Mucosa of descending colon (tissue), 3 donors: ENCODE results near the gene RPS24. TPM values are rescaled to one million over a fixed set of nuclear protein-coding genes. Genes with fewer than 3 reads are reported as not detected.
"Not testable (repeated sequence)": the region's sequence is repeated elsewhere in the genome, so short reads cannot be mapped to it uniquely, and the experiment has no call there.

Experiments used
- ATAC-seq: fragments of 200-7000 bp; cut with Tn5 transposase; one replicate; pipeline ENCODE4 v1.9.1; 2020; ENCODE audit warnings: mild to moderate bottlenecking, moderate library complexity
- DNase-seq, 3 donors: peaks; one replicate each; pipeline ENCODE4 v3.0.0-alpha.2; 2020
- H3K36me3 ChIP-seq: fragments of 200-600 bp; one replicate; pipeline ENCODE4 v1.8.0; 2021; ENCODE audit warnings: low read depth, mild to moderate bottlenecking
- H3K4me1 ChIP-seq: fragments of 200-600 bp; one replicate; pipeline ENCODE4 v1.8.0; 2021; ENCODE audit warnings: low read depth, mild to moderate bottlenecking
- H3K4me3 ChIP-seq: fragments of 200-600 bp; one replicate; pipeline ENCODE4 v1.8.0; 2021; ENCODE audit warnings: mild to moderate bottlenecking
- H3K9me3 ChIP-seq: fragments of 200-600 bp; one replicate; pipeline ENCODE4 v1.8.0; 2021; ENCODE audit warnings: mild to moderate bottlenecking
- CTCF ChIP-seq: fragments of 200-600 bp; IDR thresholded peaks from one replicate; pipeline ENCODE4 v1.8.0; 2022; ENCODE audit warnings: antibody characterized with exemption, mild to moderate bottlenecking
- intact Hi-C, 2 donors: fragments of 100-400 bp; cut with DNase I in 1 of 2; cut with micrococcal nuclease in 1 of 2; formaldehyde crosslinking; loops; one replicate each; pipeline versions ENCODE4 v1.11.0 to v1.11.1; 2022; cut with DNase I, micrococcal nuclease
- total RNA-seq, 3 donors: library from RNA; stranded (reverse); fragmentation: NEBNext Ultra II Directional in 2 of 3; extraction: Animal tissue kit (Norgen Biotek cat#: 25700) in 2 of 3; gene quantifications; one replicate each; pipeline versions ENCODE4 v1.2.1 to v1.2.4, GENCODE V29; 2021 to 2023
- donor health status: DM: no; HTN: no; CAD: no; lungs with moderate emphysema.
- donor health status: DM: no; HTN: no; CAD: no.
- donor health status: DM: no; HTN: yes; CAD: no.

RPS24 gene
- total RNA-seq, 3 donors from 2014 or later = 1,117 to 1,284 (median 1,155) TPM

GRCh38 chr10:77993620-77994019 lies 40.0 kb upstream of the RPS24 start:
- no peak for DNase-seq

GRCh38 chr10:77998780-77999179 lies 34.9 kb upstream of the RPS24 start:
- H3K4me3 ChIP-seq, H3K9me3 ChIP-seq, H3K4me1 ChIP-seq, DNase-seq, ATAC-seq, intact Hi-C loops: not testable (repeated sequence)
- peaks cover 16% of the 10 kb centered on the region for H3K36me3 ChIP-seq

More at GRCh38 chr10:77993620-77994019, 40.0 kb upstream of the RPS24 start:
- intact Hi-C loops = no loop called here
- no peak for TF ChIP-seq CTCF
- no peaks in the 10 kb centered on the region for H3K9me3 ChIP-seq
- H3K36me3 ChIP-seq = no peaks in the 10 kb centered on the region
- no peak overlapping the region for H3K4me3 ChIP-seq
- H3K4me1 ChIP-seq = no peaks in the 10 kb centered on the region
- no peak for ATAC-seq

DNA sequence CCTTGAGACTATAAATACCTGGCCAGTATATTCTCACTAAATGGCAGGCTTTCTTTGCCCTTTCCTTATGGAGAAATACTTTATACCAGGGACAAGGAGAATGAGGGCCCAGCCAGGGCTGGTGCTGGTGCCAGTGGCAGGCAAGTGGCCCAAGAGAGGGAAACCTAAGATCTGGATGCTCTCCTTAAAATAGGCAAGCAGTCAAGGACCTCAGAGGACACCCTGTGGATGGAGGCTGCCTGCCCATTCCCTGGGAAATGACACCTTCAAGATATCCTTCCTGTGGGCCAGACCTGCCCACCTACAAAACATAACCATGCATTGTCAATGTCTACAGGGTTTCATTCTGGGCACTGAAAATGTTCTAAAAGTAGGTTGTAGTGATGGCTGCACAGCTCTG lies 33.5 kb upstream of the RPS24 start:
- Histone ChIP-seq H3K36me3 (peaks cover 18% of the 10 kb centered on the region), H3K4me3 (no peak overlapping the region), H3K4me1 (no peaks in the 10 kb centered on the region), H3K9me3 (no peaks in the 10 kb centered on the region)
- ATAC-seq (no peak), DNase-seq (no peak)
- TF ChIP-seq CTCF = no peak
- intact Hi-C loops = loop anchor here in 1 of 2 donors (10.0 kb wide), 1 partner anchor 185 kb away; no protein-coding TSS in a partner anchor

DNA sequence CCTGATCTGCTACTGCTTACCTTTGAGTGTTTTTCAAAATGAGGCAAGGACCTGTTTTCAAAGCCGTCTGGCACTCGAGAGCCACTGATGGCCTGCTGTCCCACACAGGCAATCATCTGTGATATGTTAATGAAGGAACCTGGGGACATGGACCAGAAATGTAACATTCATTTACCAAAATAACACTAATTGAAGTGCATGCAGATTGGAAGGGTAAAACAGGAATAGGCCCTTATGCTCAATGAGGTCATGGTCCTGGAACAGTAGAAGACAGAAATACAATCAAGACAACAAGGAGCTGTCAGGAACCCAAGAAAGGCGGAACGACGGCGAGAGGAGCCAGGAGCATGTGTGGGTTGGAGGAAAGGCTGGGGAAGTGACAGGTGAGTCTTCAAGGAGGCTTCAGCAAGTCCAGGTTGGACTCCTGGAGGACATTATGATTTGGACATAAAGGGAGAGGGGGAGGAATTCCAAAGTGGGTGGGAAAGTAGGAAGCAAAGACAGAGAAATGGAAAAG lies 32.6 kb upstream of the RPS24 start:
- no peak for TF ChIP-seq CTCF
- intact Hi-C loops = loop anchor here in 1 of 2 donors (10.0 kb wide), 1 partner anchor 186 kb away; no protein-coding TSS in a partner anchor
- DNase-seq (no peak), ATAC-seq (no peak)
- Histone ChIP-seq H3K36me3 (peaks cover 18% of the 10 kb centered on the region), H3K4me3 (no peak overlapping the region), H3K9me3 (no peaks in the 10 kb centered on the region), H3K4me1 (no peaks in the 10 kb centered on the region)

DNA sequence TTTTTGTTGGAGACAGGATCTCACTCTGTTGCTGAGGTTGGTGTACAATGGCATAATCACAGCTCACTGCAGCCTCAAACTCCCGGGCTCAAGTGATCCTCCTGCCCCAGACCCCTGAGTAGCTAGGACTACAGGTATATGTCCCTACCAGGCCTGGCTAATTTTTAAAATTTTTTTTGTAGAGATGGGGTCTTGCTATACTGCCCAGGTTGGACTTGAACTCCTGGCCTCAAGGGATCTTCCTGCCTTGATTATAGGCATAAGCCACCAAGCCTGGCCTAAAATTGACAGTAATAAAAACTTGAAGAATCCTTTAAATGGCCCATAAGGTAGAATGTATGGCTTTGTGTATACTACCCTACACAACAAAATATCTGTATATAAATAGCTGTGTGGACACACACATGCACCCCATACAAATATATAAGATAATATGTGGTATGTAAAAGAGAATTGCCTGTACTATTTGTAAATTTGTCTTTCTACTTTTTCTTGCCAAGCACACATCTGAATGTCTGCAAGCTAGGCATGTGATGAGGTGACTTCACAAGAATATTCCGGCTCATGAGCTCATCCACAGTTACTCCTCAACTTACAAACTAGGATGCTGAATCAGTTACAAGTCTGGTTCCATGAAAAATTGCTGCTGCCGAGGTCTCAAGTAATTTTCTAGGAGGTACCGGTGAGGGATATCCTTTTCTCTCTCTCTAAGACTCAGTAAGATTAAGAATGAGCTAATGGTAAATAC lies 30.9 kb upstream of the RPS24 start:
- Histone ChIP-seq H3K9me3 (no peaks in the 10 kb centered on the region), H3K36me3 (peaks cover 18% of the 10 kb centered on the region)
- ATAC-seq = no peak

More for the DNA sequence above, 30.9 kb upstream of the RPS24 start:
- intact Hi-C loops = loop anchor here in 1 of 2 donors (10.0 kb wide), 1 partner anchor 188 kb away; no protein-coding TSS in a partner anchor
- Histone ChIP-seq H3K4me3 (no peak overlapping the region), H3K4me1 (no peaks in the 10 kb centered on the region)
- no peak for TF ChIP-seq CTCF
- DNase-seq = no peak
